GM19452 (cell line): ENCODE results near the gene PSMB8.
"Not testable (repeated sequence)": the region's sequence is repeated elsewhere in the genome, so short reads cannot be mapped to it uniquely, and the experiment has no call there.

Experiments
- ATAC-seq: cut with Tn5 transposase; IDR thresholded peaks from one replicate; pipeline ENCODE4 v1.9.1; 2021; ENCODE audit not compliant: unreplicated experiment

PSMB8 gene

GRCh38 chr6:32838114-32838958, 5.5 kb downstream of the PSMB8 start, which contains the start of gene TAP2:
TSS of gene TAP2 (minus strand) at chr6:32838739. CDS start at chr6:32838233, 506 bp downstream.
- ATAC-seq: peak; percentile 67

- ATAC-seq: no peak
These were observed 6.2 kb downstream of the PSMB8 start for GRCh38 chr6:32837651-32838113.

GRCh38 chr6:32836873-32837272, 7.0 kb downstream of the PSMB8 start:
- ATAC-seq: no peak

- ATAC-seq: no peak
These were observed 8.5 kb downstream of the PSMB8 start for GRCh38 chr6:32835167-32835893.

GRCh38 chr6:32833664-32834063, 10.2 kb downstream of the PSMB8 start:
- no peak for ATAC-seq

- ATAC-seq: no peak
These were observed 11.3 kb downstream of the PSMB8 start for GRCh38 chr6:32832535-32832934.

- ATAC-seq: no peak
These were observed 12.9 kb downstream of the PSMB8 start for GRCh38 chr6:32830936-32831335.

GRCh38 chr6:32830017-32830416, 13.8 kb downstream of the PSMB8 start:
- ATAC-seq: no peak

GRCh38 chr6:32829495-32829894, 14.4 kb downstream of the PSMB8 start:
- no peak for ATAC-seq

GRCh38 chr6:32827025-32827424, 16.8 kb downstream of the PSMB8 start:
- no peak for ATAC-seq

- ATAC-seq: no peak
These were observed 17.9 kb downstream of the PSMB8 start for GRCh38 chr6:32825966-32826365.

GRCh38 chr6:32819729-32820128, 24.1 kb downstream of the PSMB8 start:
- no peak for ATAC-seq

GRCh38 chr6:32818867-32819266, 25.0 kb downstream of the PSMB8 start:
- ATAC-seq: no peak

GRCh38 chr6:32816746-32817204, 27.1 kb downstream of the PSMB8 start, which contains the start of gene HLA-DOB:
TSS of gene HLA-DOB (minus strand) at chr6:32817002. CDS start at chr6:32816951, 51 bp downstream.
- no peak for ATAC-seq

GRCh38 chr6:32815996-32816395, 27.9 kb downstream of the PSMB8 start:
- ATAC-seq: peak; percentile 51

- no peak for ATAC-seq
These were observed 28.7 kb downstream of the PSMB8 start for GRCh38 chr6:32815115-32815514.

- no peak for ATAC-seq
These were observed 29.7 kb downstream of the PSMB8 start for GRCh38 chr6:32814145-32814544.

- no peak for ATAC-seq
These were observed 34.7 kb downstream of the PSMB8 start for GRCh38 chr6:32809171-32809570.

- no peak for ATAC-seq
These were observed 36.7 kb downstream of the PSMB8 start for GRCh38 chr6:32807020-32807580.

- ATAC-seq: not testable (repeated sequence)
These were observed 38.4 kb downstream of the PSMB8 start for GRCh38 chr6:32805404-32805803.

- no peak for ATAC-seq
These were observed 40.4 kb downstream of the PSMB8 start for GRCh38 chr6:32803416-32803815.
